ENCODE results near the gene DROSHA. TPM values are rescaled to one million over a fixed set of nuclear protein-coding genes. Genes with fewer than 3 reads are reported as not detected.

The DROSHA gene
- total and polyA plus RNA-seq, 2 of the 4 experiments (the other 2 are of a cell fraction): 36.4 to 36.5 TPM

DNA sequence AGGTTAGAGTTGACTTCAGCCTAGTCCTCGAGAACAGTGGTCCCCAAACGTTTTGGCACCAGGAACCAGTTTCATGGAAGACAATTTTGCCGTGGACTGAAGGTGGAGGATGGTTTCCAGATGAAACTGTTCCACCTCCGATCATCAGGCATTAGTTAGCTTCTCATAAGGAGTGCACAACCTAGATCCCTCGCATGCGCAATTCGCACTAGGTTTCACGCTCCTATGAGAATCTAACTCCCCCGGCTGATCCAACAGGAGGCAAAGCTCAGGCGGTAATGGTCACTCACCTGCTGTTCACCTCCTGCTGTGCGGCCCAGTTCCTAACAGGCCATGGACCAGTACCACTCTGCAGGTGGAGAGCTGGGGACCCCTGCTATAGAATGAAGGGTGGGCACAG lies 174.9 kb downstream of the DROSHA start:
- Histone ChIP-seq H4K91ac (ENCODE audit: insufficient read depth, low read depth, low read length) (no peak overlapping the region), H2AK5ac (ENCODE audit: low read depth, low read length) (no peak overlapping the region), H3K36me3 (ENCODE audit: control insufficient read depth, insufficient read depth, low read length) (no peaks in the 10 kb centered on the region), H3K4ac (ENCODE audit: low read depth, low read length) (no peak overlapping the region), H3K18ac (ENCODE audit: low read depth, low read length) (no peak overlapping the region), H4K20me1 (ENCODE audit: insufficient read depth, low read length) (no peaks in the 10 kb centered on the region), H2AK9ac (replicated peaks; ENCODE audit: low read depth, low read length, poor library complexity) (no peak overlapping the region), H2BK15ac (ENCODE audit: low read depth, low read length) (no peak overlapping the region), H3K27me3 (ENCODE audit: control insufficient read depth, insufficient read depth, low read length) (no peaks in the 10 kb centered on the region), H3K14ac (replicated peaks; ENCODE audit: low read depth, low read length) (no peak overlapping the region), H3K9ac (ENCODE audit: low read depth, low read length) (no peak overlapping the region), H2AFZ (replicated peaks; ENCODE audit: low read length, poor library complexity) (no peak overlapping the region), H3K9me3 (ENCODE audit: control insufficient read depth, insufficient read depth, low read length) (peaks cover 3% of the 10 kb centered on the region; the same call in 1 of the 2 replicates), H3K27ac (ENCODE audit: insufficient read depth, low read length) (no peak overlapping the region), H2BK5ac (ENCODE audit: low read depth, low read length, poor library complexity, severe bottlenecking) (no peak overlapping the region), H3K4me1 (ENCODE audit: control insufficient read depth, insufficient read depth, low read length) (peaks cover 10% of the 10 kb centered on the region), H3K79me1 (ENCODE audit: low read depth in 1 of 2, low read length in 2 of 2) (no peaks in the 10 kb centered on the region), H2BK120ac (ENCODE audit: low read depth, low read length) (no peak overlapping the region), H3K4me2 (ENCODE audit: low read depth, low read length) (no peak overlapping the region), H3K4me3 (ENCODE audit: insufficient read depth, low read depth, low read length) (no peak overlapping the region), H3K9me1 (ENCODE audit: insufficient read depth, low read length) (peaks cover 6% of the 10 kb centered on the region; the same call in 1 of the 2 replicates), H3K56ac (ENCODE audit: extremely low read depth, insufficient read depth, low read length) (no peak overlapping the region), H4K8ac (ENCODE audit: low read depth in 2 of 2, low read length in 2 of 2) (no peak overlapping the region), H2BK20ac (ENCODE audit: low read depth, low read length) (no peak overlapping the region), H4K5ac (ENCODE audit: low read depth, low read length) (no peak overlapping the region), H3K23ac (ENCODE audit: low read depth, low read length) (no peak overlapping the region)
- ChIA-PET POLR2A (ENCODE audit: unreplicated experiment) (no interaction called here), CTCF (no interaction called here)
- 77% methylated on average over 5 of the region's 11 CpGs; no CpG with 5 or more reads in 1 of the 2 experiments for WGBS, 2 experiments (ENCODE audit: extremely low coverage in 2 of 2, insufficient read length in 1 of 2)
- intact Hi-C loops (cut with micrococcal nuclease) (no loop called here), dilution Hi-C loops (cut with HindIII; ENCODE audit: low sequenced_read_pairs, unreplicated experiment) (no loop called here), in situ Hi-C loops (cut with MboI; ENCODE audit: low sequenced_read_pairs) (no loop called here)
- TF ChIP-seq CHD1 (IDR thresholded peaks at IDR 0.05; ENCODE audit: low read depth, low read length) (no peak), CEBPB (IDR thresholded peaks at IDR 0.05; ENCODE audit: low read depth, low read length) (no peak), BHLHE40 (IDR thresholded peaks at IDR 0.05; ENCODE audit: low read depth, low read length) (no peak), RFX5 (IDR thresholded peaks at IDR 0.05; ENCODE audit: low read depth, low read length) (no peak), MAFK (IDR thresholded peaks at IDR 0.05; ENCODE audit: low read depth, low read length) (no peak), NFE2L2 (IDR thresholded peaks at IDR 0.05; ENCODE audit: low read depth, low read length) (no peak), MXI1 (IDR thresholded peaks at IDR 0.05; ENCODE audit: borderline replicate concordance, low read depth, low read length) (no peak)
- TF ChIP-seq, protein P1, sequence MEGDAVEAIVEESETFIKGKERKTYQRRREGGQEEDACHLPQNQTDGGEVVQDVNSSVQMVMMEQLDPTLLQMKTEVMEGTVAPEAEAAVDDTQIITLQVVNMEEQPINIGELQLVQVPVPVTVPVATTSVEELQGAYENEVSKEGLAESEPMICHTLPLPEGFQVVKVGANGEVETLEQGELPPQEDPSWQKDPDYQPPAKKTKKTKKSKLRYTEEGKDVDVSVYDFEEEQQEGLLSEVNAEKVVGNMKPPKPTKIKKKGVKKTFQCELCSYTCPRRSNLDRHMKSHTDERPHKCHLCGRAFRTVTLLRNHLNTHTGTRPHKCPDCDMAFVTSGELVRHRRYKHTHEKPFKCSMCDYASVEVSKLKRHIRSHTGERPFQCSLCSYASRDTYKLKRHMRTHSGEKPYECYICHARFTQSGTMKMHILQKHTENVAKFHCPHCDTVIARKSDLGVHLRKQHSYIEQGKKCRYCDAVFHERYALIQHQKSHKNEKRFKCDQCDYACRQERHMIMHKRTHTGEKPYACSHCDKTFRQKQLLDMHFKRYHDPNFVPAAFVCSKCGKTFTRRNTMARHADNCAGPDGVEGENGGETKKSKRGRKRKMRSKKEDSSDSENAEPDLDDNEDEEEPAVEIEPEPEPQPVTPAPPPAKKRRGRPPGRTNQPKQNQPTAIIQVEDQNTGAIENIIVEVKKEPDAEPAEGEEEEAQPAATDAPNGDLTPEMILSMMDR (conservative IDR thresholded peaks at IDR 0.05; ENCODE audit: low read depth, low read length): no peak
- TF ChIP-seq, protein P2, sequence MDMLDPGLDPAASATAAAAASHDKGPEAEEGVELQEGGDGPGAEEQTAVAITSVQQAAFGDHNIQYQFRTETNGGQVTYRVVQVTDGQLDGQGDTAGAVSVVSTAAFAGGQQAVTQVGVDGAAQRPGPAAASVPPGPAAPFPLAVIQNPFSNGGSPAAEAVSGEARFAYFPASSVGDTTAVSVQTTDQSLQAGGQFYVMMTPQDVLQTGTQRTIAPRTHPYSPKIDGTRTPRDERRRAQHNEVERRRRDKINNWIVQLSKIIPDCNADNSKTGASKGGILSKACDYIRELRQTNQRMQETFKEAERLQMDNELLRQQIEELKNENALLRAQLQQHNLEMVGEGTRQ (IDR thresholded peaks at IDR 0.05; ENCODE audit: low read depth, low read length): no peak
- TF ChIP-seq, protein P3, sequence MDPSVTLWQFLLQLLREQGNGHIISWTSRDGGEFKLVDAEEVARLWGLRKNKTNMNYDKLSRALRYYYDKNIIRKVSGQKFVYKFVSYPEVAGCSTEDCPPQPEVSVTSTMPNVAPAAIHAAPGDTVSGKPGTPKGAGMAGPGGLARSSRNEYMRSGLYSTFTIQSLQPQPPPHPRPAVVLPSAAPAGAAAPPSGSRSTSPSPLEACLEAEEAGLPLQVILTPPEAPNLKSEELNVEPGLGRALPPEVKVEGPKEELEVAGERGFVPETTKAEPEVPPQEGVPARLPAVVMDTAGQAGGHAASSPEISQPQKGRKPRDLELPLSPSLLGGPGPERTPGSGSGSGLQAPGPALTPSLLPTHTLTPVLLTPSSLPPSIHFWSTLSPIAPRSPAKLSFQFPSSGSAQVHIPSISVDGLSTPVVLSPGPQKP (IDR thresholded peaks at IDR 0.05; ENCODE audit: borderline replicate concordance, low read depth, low read length): no peak
- no TSS peak for BruUV-seq (replicated peaks)
- no peak for ATAC-seq (ENCODE audit: low read depth)
- no peak for DNase-seq
